Measurements from ENCODE around the gene PTPRQ. TPM values are rescaled to one million over a fixed set of nuclear protein-coding genes. Genes with fewer than 3 reads are reported as not detected.

The PTPRQ gene
- total and polyA plus RNA-seq, 4 donors: 0.26 to 11.7 (median 1.4) TPM

- no peaks in the 10 kb centered on the region for H3K9me3 ChIP-seq (ENCODE audit: control insufficient read depth in 4 of 4, insufficient read depth in 3 of 4, low read length in 3 of 4)
- H3K4me1 ChIP-seq (ENCODE audit: control insufficient read depth in 5 of 5, insufficient read depth in 5 of 5, low read length in 5 of 5): no peaks in the 10 kb centered on the region
- no peak overlapping the region for H3K9ac ChIP-seq (ENCODE audit: insufficient read depth in 1 of 2, low read length in 2 of 2)
- H3K27ac ChIP-seq (ENCODE audit: low read depth in 1 of 2, low read length in 1 of 2): no peak overlapping the region
- ATAC-seq (ENCODE audit: insufficient read depth, low FRiP score) (no peak), DNase-seq (no peak)
- no peaks in the 10 kb centered on the region for H3K27me3 ChIP-seq (ENCODE audit: control insufficient read depth in 3 of 3, insufficient read depth in 3 of 3, low read length in 2 of 3)
- no peak overlapping the region for H3K4me3 ChIP-seq
- H3K36me3 ChIP-seq (ENCODE audit: control insufficient read depth in 4 of 4, insufficient read depth in 4 of 4, low read length in 4 of 4): no peaks in the 10 kb centered on the region
- 83 to 89% methylated on average over 4 of the region's 4 CpGs for WGBS, 2 donors
- TF ChIP-seq CTCF (IDR thresholded peaks at IDR 0.05; ENCODE audit: control extremely low read depth, extremely low read depth): no peak
These were observed 192.8 kb downstream of the PTPRQ start for GRCh38 chr12:80636832-80637231.

GRCh38 chr12:80641936-80642335 is 197.9 kb downstream of the PTPRQ start:
- ATAC-seq (ENCODE audit: insufficient read depth, low FRiP score) (no peak), DNase-seq (no peak)
- Histone ChIP-seq H3K4me3 (no peak overlapping the region), H3K36me3 (ENCODE audit: control insufficient read depth in 4 of 4, insufficient read depth in 4 of 4, low read length in 4 of 4) (no peaks in the 10 kb centered on the region), H3K27me3 (ENCODE audit: control insufficient read depth in 3 of 3, insufficient read depth in 3 of 3, low read length in 2 of 3) (no peaks in the 10 kb centered on the region), H3K27ac (ENCODE audit: low read depth in 1 of 2, low read length in 1 of 2) (no peak overlapping the region), H3K9me3 (ENCODE audit: control insufficient read depth in 4 of 4, insufficient read depth in 3 of 4, low read length in 3 of 4) (no peaks in the 10 kb centered on the region), H3K4me1 (ENCODE audit: control insufficient read depth in 5 of 5, insufficient read depth in 5 of 5, low read length in 5 of 5) (no peaks in the 10 kb centered on the region), H3K9ac (ENCODE audit: insufficient read depth in 1 of 2, low read length in 2 of 2) (no peak overlapping the region)
- 88% methylated on average over 2 of the region's 2 CpGs for WGBS, 2 donors
- TF ChIP-seq CTCF (IDR thresholded peaks at IDR 0.05; ENCODE audit: control extremely low read depth, extremely low read depth): no peak

GRCh38 chr12:80643961-80644360 is 199.9 kb downstream of the PTPRQ start:
- no peak for TF ChIP-seq CTCF (IDR thresholded peaks at IDR 0.05; ENCODE audit: control extremely low read depth, extremely low read depth)
- Histone ChIP-seq H3K27me3 (ENCODE audit: control insufficient read depth in 3 of 3, insufficient read depth in 3 of 3, low read length in 2 of 3) (no peaks in the 10 kb centered on the region), H3K9ac (ENCODE audit: insufficient read depth in 1 of 2, low read length in 2 of 2) (no peak overlapping the region), H3K27ac (ENCODE audit: low read depth in 1 of 2, low read length in 1 of 2) (no peak overlapping the region), H3K9me3 (ENCODE audit: control insufficient read depth in 4 of 4, insufficient read depth in 3 of 4, low read length in 3 of 4) (no peaks in the 10 kb centered on the region), H3K36me3 (ENCODE audit: control insufficient read depth in 4 of 4, insufficient read depth in 4 of 4, low read length in 4 of 4) (no peaks in the 10 kb centered on the region), H3K4me3 (no peak overlapping the region), H3K4me1 (ENCODE audit: control insufficient read depth in 5 of 5, insufficient read depth in 5 of 5, low read length in 5 of 5) (no peaks in the 10 kb centered on the region)
- no peak for DNase-seq
- WGBS, 2 donors: 43 to 60% methylated on average over 2 of the region's 2 CpGs
- ATAC-seq (ENCODE audit: insufficient read depth, low FRiP score): no peak

GRCh38 chr12:80648881-80649280 is 204.8 kb downstream of the PTPRQ start:
- H3K9me3 ChIP-seq (ENCODE audit: control insufficient read depth in 4 of 4, insufficient read depth in 3 of 4, low read length in 3 of 4): no peaks in the 10 kb centered on the region
- H3K36me3 ChIP-seq (ENCODE audit: control insufficient read depth in 4 of 4, insufficient read depth in 4 of 4, low read length in 4 of 4): no peaks in the 10 kb centered on the region
- H3K9ac ChIP-seq (ENCODE audit: insufficient read depth in 1 of 2, low read length in 2 of 2): no peak overlapping the region
- no peak for TF ChIP-seq CTCF (IDR thresholded peaks at IDR 0.05; ENCODE audit: control extremely low read depth, extremely low read depth)
- no peak for ATAC-seq (ENCODE audit: insufficient read depth, low FRiP score)
- DNase-seq: no peak
- H3K4me1 ChIP-seq (ENCODE audit: control insufficient read depth in 5 of 5, insufficient read depth in 5 of 5, low read length in 5 of 5): no peaks in the 10 kb centered on the region
- no peak overlapping the region for H3K4me3 ChIP-seq
- H3K27ac ChIP-seq (ENCODE audit: low read depth in 1 of 2, low read length in 1 of 2): no peak overlapping the region
- no peaks in the 10 kb centered on the region for H3K27me3 ChIP-seq (ENCODE audit: control insufficient read depth in 3 of 3, insufficient read depth in 3 of 3, low read length in 2 of 3)
- WGBS, 2 donors: 81 to 87% methylated on average over 1 of the region's 1 CpG
